Superior temporal gyrus (tissue), 1 donor: ENCODE results near the gene GIPC2.
"Not testable (repeated sequence)": the region's sequence is repeated elsewhere in the genome, so short reads cannot be mapped to it uniquely, and the experiment has no call there.

Experiments used
- DNase-seq: peaks from one replicate; pipeline ENCODE4 v3.0.0-alpha.2; 2016; ENCODE audit errors: extremely low spot score

The GIPC2 gene

DNA sequence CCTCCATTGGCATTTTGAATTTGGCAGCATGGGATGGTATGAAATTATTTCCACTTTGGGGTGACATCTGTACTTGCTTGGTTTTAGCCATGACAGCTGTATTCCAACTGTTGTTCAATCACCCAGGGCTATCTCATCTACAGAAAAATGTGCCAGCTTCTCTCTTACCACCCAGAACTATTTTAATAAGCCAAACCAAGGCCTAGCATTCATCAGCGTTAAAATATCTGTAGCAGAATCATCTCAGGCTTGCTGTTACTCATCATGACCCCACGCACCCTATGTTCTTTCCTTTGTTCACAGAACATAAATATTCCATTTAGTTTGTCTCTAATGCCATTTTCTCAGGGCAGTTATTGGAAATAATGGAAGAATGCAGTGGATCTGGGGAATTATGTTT is 49.8 kb downstream of the GIPC2 start:
- no peak for DNase-seq

GRCh38 chr1:78096017-78096416 is 50.3 kb downstream of the GIPC2 start:
- DNase-seq, result no peak

DNA sequence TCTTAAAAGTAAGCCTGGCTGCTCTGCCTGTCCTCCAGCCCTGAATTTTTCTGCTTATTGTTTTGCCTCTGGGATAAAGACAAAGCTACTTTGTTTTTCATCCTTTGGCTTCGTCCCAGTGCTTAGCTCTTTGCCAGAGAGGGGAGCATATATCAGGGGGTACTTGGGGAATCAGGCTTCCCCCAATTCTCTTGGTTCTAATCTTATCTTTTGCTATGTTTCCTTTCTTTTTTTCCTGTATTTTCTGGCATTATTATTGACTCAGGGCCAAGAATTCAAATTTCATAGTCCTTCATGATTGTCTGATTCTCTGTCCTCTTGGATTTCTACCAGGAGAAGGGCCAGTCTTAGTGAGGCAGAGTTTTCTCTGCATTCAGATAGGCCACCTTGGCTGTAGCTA is 51.2 kb downstream of the GIPC2 start:
- peak; percentile 82 for DNase-seq

DNA sequence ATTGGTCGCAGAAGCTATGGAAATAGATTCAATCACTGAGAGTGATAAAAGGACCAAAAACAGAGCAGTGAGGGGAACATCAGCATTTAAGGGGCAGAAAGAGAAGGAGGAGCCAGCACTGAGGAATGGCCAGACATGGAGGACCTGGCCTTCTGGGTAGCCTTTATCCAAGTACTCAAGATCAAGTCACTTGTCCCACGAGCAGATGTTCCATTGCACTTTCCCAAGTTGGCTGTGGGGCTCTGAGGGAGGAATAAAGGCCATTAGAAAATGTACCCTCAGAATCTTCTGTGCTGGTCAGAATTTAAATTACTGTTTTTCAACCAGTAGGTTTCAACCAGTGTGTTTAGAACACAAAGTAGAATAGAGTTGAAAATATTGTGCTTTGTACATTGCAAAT is 55.3 kb downstream of the GIPC2 start:
- DNase-seq, result no peak

DNA sequence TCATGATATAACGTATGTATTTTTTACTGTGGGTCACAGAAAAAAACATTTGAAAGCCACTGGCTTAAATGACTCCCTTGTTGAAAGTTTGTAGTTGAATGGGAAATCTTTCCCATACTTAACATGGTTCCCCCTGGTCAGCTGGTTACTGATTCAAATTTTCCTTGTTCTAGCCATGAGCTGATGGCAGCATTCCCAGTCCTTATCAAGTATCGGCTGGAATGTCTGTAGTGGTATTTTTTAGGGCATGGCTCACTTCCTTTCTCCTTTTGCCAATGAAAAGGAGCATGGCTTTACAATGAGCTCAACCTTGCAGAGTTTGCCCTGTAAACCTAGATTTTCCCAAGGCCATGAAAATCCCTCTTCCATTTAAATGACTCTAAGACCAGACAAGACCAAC is 55.7 kb downstream of the GIPC2 start:
- DNase-seq, result no peak

GRCh38 chr1:78102082-78102481 is 56.3 kb downstream of the GIPC2 start:
- no peak for DNase-seq

- no peak for DNase-seq
These were observed 57.1 kb downstream of the GIPC2 start for GRCh38 chr1:78102916-78103315.

DNA sequence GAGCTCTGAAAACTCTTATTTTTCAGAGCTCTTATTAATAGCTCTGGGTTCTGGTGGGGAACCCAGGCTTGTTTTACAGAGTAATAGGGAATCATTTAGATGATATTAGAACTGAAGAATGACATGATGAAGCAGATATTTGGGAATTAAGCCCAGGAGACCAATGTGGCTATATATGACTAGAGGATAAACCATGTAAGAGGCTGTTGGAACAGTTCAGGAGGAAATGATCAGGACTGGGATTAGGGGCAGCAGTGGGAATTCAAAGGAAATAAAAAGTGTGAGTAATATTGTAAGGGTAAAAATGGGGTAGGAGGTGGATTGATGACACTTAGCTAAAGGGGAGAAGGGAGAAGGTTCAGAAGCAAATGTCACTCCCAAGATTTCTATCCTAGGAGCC is 58.6 kb downstream of the GIPC2 start:
- no peak for DNase-seq

- not testable (repeated sequence) for DNase-seq
These were observed 63.9 kb downstream of the GIPC2 start for GRCh38 chr1:78109659-78110058.

DNA sequence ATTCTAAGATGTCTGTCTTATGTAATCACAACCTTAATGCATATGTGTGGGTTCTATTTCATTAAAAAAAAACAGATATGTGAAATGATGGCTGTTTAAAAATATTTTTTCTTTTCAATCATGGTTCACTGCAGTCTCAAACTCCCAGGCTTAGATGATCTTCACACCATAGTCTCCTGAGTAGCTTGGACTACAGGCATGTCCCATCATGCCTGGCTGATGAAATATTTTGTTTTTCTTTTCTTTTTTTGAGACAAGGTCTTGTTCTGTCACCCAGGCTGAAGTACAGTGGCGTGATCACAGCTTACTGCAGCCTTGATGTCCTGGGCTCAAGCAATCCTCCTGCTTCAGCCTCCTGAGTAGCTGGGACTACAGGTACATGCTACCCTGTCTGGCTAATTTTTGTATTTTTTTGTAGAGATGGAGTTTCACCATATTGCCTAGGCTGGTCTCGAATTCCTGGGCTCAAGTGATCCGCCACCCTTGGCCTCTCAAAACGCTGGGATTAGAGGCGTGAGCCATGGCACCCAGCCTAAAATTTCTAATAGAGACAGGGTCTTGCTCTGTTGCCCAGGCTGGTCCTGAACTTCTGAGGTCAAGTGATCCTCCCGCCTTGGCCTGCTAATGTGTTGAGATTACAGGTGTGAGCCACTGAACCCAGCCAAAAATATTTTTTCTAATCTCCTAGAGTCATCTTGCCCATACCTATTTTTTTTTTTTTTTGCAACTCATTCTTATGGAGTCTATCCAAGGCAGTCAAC is 67.6 kb downstream of the GIPC2 start:
- no peak for DNase-seq

- DNase-seq, result peak; percentile 92
These were observed 68.5 kb downstream of the GIPC2 start for GRCh38 chr1:78114034-78114956.

DNA sequence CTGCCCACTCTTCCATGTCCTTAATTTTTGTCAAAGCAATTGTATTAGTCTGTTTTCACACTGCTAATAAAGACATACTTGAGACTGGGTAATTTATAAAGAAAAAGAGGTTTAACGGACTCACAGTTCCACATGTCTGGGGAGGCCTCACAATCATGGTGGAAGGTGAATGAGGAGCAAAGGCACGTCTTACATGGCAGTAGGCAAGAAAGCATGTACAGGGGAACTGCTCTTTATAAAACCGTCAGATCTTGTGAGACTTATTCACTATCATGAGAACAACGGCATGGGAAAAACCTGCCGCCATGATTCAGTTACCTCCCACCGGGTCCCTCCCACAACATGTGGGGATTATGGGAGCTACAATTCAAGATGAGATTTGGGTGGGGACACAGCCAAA is 74.7 kb downstream of the GIPC2 start:
- not testable (repeated sequence) for DNase-seq

GRCh38 chr1:78121710-78122109 is 75.9 kb downstream of the GIPC2 start:
- no peak for DNase-seq

GRCh38 chr1:78122389-78122788 is 76.6 kb downstream of the GIPC2 start:
- DNase-seq, result no peak

DNA sequence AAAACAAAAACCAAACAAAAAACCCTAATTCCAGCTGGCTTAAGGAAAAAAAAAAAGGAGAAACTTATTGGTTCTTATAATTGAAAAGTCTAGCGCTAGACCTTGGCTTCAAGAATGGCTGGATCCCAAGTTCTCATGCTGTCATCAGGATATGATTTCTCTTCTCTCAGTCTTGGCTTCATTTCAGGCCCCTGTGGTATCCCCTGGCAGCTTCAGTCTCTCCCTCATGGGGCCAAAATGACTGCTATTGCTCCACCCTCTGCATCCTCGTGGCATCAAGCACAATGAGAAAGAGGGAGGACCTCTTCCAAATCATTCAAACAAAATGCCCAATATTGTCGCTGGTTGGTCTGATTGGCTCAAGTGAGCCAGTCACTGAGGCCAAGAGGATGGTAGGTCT is 80.7 kb downstream of the GIPC2 start:
- no peak for DNase-seq

DNA sequence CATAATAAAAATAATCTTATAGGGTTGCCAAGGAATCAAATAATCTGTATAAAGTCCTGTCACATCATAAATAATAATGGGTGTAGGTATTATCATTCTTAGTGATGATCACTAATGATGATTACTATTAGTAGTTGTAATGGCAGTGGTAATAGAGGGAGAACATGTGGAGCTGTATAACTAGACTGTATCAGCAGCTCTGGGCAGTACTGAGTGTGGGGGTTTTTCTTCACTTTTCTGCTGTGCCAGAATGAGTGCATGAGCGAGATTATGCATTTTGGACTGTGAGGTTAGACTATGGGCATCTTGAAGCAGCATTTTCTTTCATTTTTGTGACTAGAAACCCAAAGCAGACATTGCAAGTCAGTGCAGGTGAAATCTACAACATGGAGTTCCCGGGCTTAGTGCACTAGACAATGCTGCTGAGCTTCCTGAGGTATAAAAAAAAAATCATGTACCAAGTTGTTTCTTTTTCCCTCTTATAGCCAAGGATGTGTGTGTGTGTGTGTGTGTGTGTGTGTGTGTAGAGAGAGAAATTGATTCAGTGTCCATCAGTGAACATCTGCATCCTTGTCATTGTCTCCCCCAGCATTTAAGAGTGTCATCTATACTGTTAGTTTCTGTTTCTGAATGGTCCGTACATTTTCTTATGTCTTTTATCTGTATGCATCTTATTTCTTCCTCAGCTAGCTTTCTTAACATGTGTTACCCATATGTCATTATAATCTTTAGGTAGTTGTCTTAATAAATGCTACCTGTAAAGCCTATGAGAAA is 86.6 kb downstream of the GIPC2 start:
- no peak for DNase-seq

DNA sequence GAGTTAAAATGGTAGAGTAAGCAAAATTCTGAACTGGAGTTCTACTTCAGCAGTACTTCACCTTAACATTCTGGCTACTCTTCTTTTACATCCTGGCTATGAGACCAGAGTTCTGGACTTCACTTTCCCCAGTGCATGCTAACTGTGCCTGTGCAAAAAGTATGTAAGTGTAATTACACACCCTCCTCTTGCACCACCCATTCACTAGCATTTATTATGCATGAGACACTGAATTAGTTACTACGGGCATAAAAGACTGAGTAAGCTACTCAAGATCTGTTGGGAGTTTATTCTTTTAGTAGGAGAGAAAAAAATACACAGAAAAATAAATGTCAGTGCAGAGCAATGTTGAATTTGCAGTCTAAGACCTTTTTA is 87.2 kb downstream of the GIPC2 start:
- DNase-seq, result no peak

GRCh38 chr1:78136680-78137079 is 90.9 kb downstream of the GIPC2 start:
- DNase-seq, result no peak

GRCh38 chr1:78141531-78142231 is 95.9 kb downstream of the GIPC2 start:
- DNase-seq, result no peak

DNA sequence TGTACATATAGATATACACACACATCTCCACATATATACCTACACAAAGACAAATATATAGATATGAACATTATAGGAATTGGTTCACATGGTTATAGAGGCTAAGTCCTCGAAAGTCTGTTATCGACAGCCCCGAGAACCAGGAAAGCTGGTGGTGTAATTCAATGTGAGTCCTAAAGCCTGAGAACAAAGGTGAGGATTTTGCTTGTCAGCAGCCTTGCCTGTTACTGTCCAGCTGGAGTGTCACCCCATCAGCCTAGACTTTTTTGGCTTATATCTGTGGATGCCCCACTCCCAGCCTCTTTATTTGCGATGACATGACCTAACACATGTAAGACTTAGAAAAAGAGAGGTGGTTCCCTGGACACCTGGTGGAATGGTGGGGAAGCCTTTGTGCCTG is 97.0 kb downstream of the GIPC2 start:
- no peak for DNase-seq

GRCh38 chr1:78143152-78143551 is 97.4 kb downstream of the GIPC2 start:
- no peak for DNase-seq

DNA sequence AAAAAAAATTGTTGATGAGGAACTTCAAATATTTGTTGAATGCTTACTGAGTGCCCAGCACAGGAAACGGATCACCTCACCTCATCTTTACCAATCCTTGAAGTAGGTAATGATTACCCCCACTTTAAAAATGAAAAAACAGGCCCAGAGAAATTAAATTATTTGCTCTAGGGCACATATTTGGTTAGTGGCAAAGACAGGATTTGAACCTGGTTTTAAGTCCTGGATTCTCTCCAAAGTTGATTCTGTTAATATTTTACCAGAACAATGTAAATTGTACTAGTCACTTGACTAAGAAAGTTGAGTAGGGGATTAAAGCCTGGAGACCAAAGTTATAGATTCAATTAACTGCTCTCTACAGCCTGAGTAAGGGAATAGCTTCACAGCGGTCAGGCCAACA is 97.9 kb downstream of the GIPC2 start:
- DNase-seq, result no peak
